RWPE2 (cell line): Measurements from ENCODE around the gene LAMC3.

ENCODE experiments used
- ATAC-seq: fragments of 200-7000 bp; cut with Tn5 transposase; 3 replicates; pipeline ENCODE4 v1.9.1; 2021; ENCODE audit warnings: low read depth
- DNase-seq: peaks from one replicate; pipeline ENCODE4 v3.0.0-alpha.2; 2020; ENCODE audit warnings: low spot score
- H3K27ac ChIP-seq: fragments of 450-650 bp; 2 replicates; pipeline ENCODE4 v1.5.1; 2017; ENCODE audit warnings: mild to moderate bottlenecking; ENCODE audit not compliant: poor library complexity, severe bottlenecking
- H3K27me3 ChIP-seq: fragments of 250-450 bp; sonication (Bioruptor Pico); 2 replicates; pipeline ENCODE4 v1.5.1; 2021; ENCODE audit warnings: mild to moderate bottlenecking, moderate library complexity; ENCODE audit not compliant: insufficient read depth, poor library complexity, severe bottlenecking
- H3K36me3 ChIP-seq: fragments of 250-450 bp; sonication (Bioruptor Pico); 2 replicates; pipeline ENCODE4 v1.5.1; 2020; ENCODE audit warnings: low read depth, mild to moderate bottlenecking, moderate library complexity
- H3K4me1 ChIP-seq: fragments of 250-450 bp; sonication (Bioruptor Pico); 2 replicates; pipeline ENCODE4 v1.5.1; 2021; ENCODE audit warnings: mild to moderate bottlenecking, moderate library complexity; ENCODE audit not compliant: insufficient read depth, poor library complexity, severe bottlenecking
- H3K4me3 ChIP-seq: fragments of 250-450 bp; sonication (Bioruptor Pico); 2 replicates; pipeline ENCODE4 v1.5.1; 2021; ENCODE audit warnings: mild to moderate bottlenecking, moderate library complexity; ENCODE audit not compliant: severe bottlenecking
- H3K9me3 ChIP-seq: fragments of 250-450 bp; sonication (Bioruptor Pico); 2 replicates; pipeline ENCODE4 v1.5.1; 2021; ENCODE audit warnings: mild to moderate bottlenecking, moderate library complexity; ENCODE audit not compliant: severe bottlenecking
- TF ChIP-seq, protein P1 (sequence below): fragments of 450-650 bp; IDR thresholded peaks from one replicate; pipeline ENCODE4 v1.5.1; 2017; ENCODE audit warnings: mild to moderate bottlenecking, moderate library complexity; ENCODE audit not compliant: poor library complexity, severe bottlenecking

The LAMC3 gene

DNA sequence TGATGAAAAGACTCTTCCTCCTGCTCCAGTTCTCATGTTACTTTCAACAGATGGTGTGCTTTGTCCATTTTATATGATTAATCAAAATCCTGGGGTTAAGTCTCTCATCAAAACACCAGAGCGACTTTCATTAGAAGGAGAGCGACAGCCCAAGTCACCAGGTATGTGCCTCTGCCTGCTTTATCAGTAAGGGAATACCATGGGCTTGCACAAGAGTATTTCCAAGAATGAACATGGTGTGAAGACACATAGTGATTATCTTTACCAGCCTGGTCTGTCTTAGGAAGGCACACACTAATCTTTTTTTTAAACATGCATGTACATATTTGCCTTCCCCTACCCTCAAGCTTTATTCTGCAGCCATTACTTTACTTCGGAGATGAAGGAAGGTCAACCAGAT, 131.6 kb downstream of the LAMC3 start:
- Histone ChIP-seq H3K36me3 (peaks cover 99% of the 10 kb centered on the region), H3K4me1 (no peaks in the 10 kb centered on the region), H3K27me3 (no peaks in the 10 kb centered on the region), H3K9me3 (peaks cover 28% of the 10 kb centered on the region), H3K4me3 (no peak overlapping the region), H3K27ac (no peak overlapping the region)
- DNase-seq (no peak), ATAC-seq (no peak)
- TF ChIP-seq, protein P1, sequence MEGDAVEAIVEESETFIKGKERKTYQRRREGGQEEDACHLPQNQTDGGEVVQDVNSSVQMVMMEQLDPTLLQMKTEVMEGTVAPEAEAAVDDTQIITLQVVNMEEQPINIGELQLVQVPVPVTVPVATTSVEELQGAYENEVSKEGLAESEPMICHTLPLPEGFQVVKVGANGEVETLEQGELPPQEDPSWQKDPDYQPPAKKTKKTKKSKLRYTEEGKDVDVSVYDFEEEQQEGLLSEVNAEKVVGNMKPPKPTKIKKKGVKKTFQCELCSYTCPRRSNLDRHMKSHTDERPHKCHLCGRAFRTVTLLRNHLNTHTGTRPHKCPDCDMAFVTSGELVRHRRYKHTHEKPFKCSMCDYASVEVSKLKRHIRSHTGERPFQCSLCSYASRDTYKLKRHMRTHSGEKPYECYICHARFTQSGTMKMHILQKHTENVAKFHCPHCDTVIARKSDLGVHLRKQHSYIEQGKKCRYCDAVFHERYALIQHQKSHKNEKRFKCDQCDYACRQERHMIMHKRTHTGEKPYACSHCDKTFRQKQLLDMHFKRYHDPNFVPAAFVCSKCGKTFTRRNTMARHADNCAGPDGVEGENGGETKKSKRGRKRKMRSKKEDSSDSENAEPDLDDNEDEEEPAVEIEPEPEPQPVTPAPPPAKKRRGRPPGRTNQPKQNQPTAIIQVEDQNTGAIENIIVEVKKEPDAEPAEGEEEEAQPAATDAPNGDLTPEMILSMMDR, result no peak

DNA sequence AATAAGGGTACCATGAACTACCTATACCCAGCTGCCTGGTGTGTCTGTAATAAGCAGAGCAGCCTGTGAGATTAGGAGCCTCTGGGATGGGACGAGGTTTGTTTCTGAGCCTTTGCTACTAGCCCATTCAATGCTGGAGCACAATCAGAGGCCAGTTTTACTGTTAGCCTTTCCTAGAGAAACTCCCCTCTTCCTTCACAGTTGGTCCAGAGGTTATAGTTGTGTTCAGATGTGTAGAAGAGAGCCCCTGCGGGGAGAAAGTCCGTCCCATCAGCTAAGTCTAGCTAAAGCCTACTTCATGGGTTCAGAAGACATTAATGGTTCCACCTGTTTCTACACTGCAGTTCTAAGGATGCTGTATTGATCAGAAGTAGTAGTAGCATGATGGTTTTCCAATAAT, 133.2 kb downstream of the LAMC3 start:
- Histone ChIP-seq H3K36me3 (peaks cover 99% of the 10 kb centered on the region), H3K4me3 (no peak overlapping the region), H3K27ac (no peak overlapping the region), H3K27me3 (no peaks in the 10 kb centered on the region), H3K4me1 (no peaks in the 10 kb centered on the region), H3K9me3 (peaks cover 28% of the 10 kb centered on the region)
- TF ChIP-seq, protein P1, result no peak
- ATAC-seq (no peak), DNase-seq (no peak)
